ENCODE measurements around the gene DDC.
"Not testable (repeated sequence)": the region's sequence is repeated elsewhere in the genome, so short reads cannot be mapped to it uniquely, and the experiment has no call there.

DDC gene

GRCh38 chr7:50531928-50532327 is 33.3 kb downstream of the DDC start:
- TF ChIP-seq CTCF (conservative IDR thresholded peaks at IDR 0.05; ENCODE audit: low read depth, low read length), result no peak
- no peak for DNase-seq (ENCODE audit: low read depth)
- H3K4me3 ChIP-seq (ENCODE audit: low read length), result no peak overlapping the region

GRCh38 chr7:50531401-50531911 is 33.7 kb downstream of the DDC start:
- H3K4me3 ChIP-seq (ENCODE audit: low read length), result no peak overlapping the region
- no peak for TF ChIP-seq CTCF (conservative IDR thresholded peaks at IDR 0.05; ENCODE audit: low read depth, low read length)
- DNase-seq (ENCODE audit: low read depth), result no peak

GRCh38 chr7:50530766-50531165 is 34.4 kb downstream of the DDC start:
- no peak overlapping the region for H3K4me3 ChIP-seq (ENCODE audit: low read length)
- no peak for TF ChIP-seq CTCF (conservative IDR thresholded peaks at IDR 0.05; ENCODE audit: low read depth, low read length)
- no peak for DNase-seq (ENCODE audit: low read depth)

GRCh38 chr7:50529093-50529862 is 35.9 kb downstream of the DDC start:
- no peak overlapping the region for H3K4me3 ChIP-seq (ENCODE audit: low read length)
- TF ChIP-seq CTCF (conservative IDR thresholded peaks at IDR 0.05; ENCODE audit: low read depth, low read length), result no peak
- DNase-seq (ENCODE audit: low read depth), result no peak

GRCh38 chr7:50528266-50529092 is 36.7 kb downstream of the DDC start:
- DNase-seq (ENCODE audit: low read depth), result no peak
- no peak overlapping the region for H3K4me3 ChIP-seq (ENCODE audit: low read length)
- TF ChIP-seq CTCF (conservative IDR thresholded peaks at IDR 0.05; ENCODE audit: low read depth, low read length), result no peak

GRCh38 chr7:50519350-50519749 is 45.9 kb downstream of the DDC start:
- not testable (repeated sequence) for H3K4me3 ChIP-seq (ENCODE audit: low read length)

GRCh38 chr7:50513166-50513871 is 51.9 kb downstream of the DDC start:
- DNase-seq (ENCODE audit: low read depth), result no peak
- no peak overlapping the region for H3K4me3 ChIP-seq (ENCODE audit: low read length)

More at GRCh38 chr7:50519350-50519749, 45.9 kb downstream of the DDC start:
- not testable (repeated sequence) for DNase-seq (ENCODE audit: low read depth)

More at GRCh38 chr7:50513166-50513871, 51.9 kb downstream of the DDC start:
- no peak for TF ChIP-seq CTCF (conservative IDR thresholded peaks at IDR 0.05; ENCODE audit: low read depth, low read length)
